CD4-positive, alpha-beta T cell treated with Interleukin-4 for 1 hour (primary cell): ENCODE measurements around the gene RIMBP2.

Experiments
- DNase-seq, 2 donors: peaks; one replicate each; pipeline ENCODE4 v3.0.0-alpha.2; 2020 to 2022

Gene RIMBP2

GRCh38 chr12:130435331-130435730 is 280.8 kb downstream of the RIMBP2 start:
- no peak for DNase-seq

DNA sequence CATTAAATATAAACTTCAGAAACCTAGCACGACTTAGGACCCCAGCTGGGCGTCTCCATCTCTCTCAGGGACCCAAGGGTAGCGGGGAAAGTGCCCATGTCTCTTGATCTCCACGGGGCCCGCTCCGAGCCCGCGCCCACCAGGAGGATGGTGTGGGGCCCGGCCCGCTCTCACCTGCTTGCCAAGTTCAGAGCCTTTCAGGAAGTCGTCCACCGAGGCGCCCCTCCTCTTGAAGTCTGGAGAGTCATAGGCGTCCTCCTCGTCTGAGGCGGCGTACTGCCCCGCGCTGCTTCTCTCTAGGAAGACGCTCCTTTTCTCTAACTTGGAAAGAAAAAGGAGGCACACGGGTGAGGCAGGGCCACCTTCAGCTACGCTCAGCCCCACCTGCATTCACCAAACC is 281.5 kb downstream of the RIMBP2 start:
- DNase-seq: no peak

DNA sequence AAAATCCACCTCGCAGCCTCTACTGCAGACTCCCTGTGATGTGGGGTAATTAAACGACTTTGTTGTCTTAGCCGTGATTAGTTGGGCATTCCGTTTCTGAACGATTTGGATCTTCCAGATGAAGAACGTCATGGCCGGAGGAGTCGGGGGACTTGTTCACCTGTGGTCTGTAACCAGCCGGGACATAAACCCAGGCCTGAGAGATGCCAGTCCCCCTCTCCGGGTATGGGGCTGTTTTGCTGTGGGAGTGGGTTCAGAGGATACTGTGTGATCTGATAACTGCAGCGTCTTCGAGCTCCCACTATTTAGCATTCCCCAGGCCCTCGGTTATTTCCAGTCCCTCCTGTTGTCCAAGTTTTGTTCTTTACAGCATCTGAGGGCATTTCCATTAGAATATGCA is 282.3 kb downstream of the RIMBP2 start:
- DNase-seq: no peak

- DNase-seq: no peak
Observed at GRCh38 chr12:130433411-130433810, 282.7 kb downstream of the RIMBP2 start.

GRCh38 chr12:130431176-130431575 is 284.9 kb downstream of the RIMBP2 start:
- no peak for DNase-seq

GRCh38 chr12:130429656-130430505 is 286.2 kb downstream of the RIMBP2 start:
- DNase-seq: no peak

- no peak for DNase-seq
Observed at GRCh38 chr12:130428116-130428515, 288.0 kb downstream of the RIMBP2 start.

DNA sequence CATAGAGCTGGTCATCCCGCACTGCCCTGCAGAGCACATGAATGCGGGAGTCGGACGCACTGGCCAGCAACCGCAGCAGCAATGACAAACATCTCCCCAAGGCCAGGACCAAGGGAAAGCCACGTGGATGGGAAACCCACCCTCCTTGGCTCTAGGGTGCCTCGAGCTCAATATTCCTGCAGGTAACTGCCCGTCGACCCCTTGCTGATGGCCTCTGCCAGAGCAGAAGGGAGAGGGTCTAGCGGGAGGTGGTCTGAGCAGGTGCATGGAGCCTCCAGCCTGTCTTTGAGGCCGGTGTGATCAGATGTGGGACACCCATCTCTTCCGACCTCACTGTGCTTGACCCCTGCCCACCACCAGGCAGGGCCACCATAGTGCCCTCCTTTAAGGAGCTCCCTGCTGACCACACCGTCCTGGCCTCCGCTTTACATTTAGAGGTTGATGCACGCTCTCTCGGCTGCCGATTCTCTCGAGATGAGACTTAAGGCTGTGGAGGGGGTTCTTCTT is 288.7 kb downstream of the RIMBP2 start:
- no peak for DNase-seq

DNA sequence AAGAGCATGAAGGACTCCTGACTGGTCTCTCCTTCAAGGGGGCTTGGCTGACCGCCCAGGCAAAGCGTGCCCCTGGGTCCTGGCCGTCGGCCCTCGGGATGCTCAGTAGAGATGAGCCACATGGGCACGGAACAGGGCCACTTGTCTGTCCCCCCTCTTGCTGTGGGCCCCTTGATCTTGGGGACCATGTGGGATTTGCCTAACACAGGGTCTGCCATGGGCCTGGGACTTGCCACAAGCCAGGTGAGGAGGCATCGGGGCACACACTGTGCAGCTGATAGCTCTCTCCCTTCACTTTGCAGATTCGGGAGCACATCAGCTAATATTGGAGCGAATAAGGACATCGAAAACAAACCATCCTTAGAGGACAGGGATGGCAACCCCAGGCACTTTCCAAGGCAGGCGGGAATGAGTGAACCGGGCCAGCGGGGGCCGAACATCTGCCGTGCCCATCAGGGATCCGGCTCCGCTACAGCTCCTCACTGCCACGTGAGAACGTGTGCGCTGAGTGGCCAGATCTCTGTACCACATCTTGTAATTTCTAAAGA is 290.3 kb downstream of the RIMBP2 start:
- no peak for DNase-seq

GRCh38 chr12:130424858-130425697 is 291.0 kb downstream of the RIMBP2 start:
- DNase-seq: no peak

GRCh38 chr12:130423991-130424857 is 291.9 kb downstream of the RIMBP2 start:
- DNase-seq: no peak

DNA sequence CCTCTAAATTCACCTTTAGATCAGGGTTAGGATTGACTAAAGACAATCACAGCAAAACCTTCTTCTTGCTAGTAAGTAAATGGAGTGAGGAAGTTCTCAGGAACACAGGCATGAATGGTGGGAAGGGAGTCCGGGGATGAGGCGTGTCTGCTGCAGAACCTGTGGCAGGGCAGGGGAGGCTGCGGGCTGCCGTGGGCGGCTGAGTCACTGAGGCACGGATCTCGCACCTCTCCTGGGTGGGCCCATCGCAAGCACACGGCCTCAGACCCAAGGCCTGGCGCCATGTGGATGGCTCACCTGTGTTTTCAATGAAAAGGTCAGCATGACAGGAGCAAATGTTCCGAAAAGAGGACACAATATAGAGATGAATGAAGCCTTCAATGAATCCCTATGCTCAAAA is 293.0 kb downstream of the RIMBP2 start:
- DNase-seq: no peak

DNA sequence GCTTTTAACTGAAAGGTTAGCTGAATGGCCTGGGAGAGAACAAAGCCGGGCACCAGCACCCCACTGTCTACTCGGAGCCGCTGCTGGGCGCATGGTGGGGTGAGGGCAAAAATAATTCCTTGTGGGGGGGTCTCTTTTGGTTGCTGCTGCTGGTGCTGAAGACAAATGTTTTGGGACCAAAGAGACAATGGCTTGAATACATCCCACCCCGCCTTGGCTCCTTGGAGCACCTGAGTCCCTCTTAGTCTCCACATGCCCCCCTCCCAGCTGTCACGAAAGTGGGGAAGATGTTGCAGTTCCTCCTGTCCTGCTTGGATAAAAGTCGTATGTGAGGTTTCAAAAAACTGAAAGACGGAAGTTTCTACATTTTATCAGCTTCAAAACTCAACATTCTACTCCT is 293.4 kb downstream of the RIMBP2 start:
- DNase-seq: no peak

DNA sequence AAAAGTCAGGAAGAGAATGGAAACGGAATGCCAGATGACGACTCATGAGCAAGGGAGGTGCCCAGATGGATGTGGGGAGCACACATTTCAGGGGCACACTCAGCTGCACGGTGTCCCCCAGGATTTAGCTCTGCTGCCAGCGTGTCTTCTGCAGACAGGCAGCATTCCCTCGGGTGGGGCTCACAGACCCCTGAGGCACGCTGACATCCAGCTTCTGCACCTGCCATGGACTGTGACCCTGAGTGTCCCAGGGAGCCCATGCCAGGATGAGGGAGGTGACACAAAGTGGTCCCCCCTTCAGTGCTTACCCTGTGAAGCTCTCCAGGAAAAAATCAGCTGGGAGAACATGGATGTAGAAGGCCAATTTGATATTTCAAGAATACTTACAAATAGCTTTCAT is 294.2 kb downstream of the RIMBP2 start:
- no peak for DNase-seq

DNA sequence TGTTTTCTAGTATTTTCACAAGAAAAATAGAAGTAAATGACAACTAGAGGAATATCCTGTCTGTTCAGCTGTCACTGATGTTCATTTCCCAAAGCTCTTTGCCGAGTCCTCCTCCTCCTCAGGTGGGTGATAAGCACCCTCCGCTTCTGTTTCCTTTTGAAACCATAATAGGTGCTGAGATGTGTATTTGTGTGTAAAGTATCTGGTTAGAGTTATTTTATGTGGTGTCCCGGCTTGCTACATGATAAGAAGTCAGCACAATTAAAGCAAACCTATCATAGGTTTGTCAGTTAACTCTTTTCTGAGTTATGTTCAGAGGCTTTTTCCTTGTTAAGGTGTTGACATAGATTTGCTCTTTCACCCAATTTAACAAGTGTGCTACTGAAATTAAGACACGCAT is 296.0 kb downstream of the RIMBP2 start:
- no peak for DNase-seq

DNA sequence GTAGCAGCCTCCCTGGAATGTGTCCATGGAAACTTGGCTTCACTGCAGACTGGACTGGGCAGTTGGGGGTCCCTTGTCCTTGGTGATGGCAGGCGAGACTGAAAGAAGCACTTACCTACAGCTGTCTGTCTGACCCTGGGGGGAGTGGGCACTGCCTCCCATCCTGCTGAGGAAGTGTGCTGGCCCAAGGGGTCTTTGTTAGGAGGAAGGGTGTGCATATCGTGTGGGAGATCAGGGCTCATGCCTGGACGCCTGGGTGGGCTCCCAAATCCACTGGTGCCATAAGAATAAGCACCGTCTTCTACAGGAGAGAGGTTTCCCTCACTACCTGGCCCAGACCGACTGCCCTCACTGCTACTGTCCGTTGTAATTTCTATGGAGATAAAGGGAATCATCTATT is 297.0 kb downstream of the RIMBP2 start:
- DNase-seq: no peak

GRCh38 chr12:130418251-130418650 is 297.8 kb downstream of the RIMBP2 start:
- DNase-seq: no peak

- DNase-seq: no peak
Observed at GRCh38 chr12:130414381-130414780, 301.7 kb downstream of the RIMBP2 start.

DNA sequence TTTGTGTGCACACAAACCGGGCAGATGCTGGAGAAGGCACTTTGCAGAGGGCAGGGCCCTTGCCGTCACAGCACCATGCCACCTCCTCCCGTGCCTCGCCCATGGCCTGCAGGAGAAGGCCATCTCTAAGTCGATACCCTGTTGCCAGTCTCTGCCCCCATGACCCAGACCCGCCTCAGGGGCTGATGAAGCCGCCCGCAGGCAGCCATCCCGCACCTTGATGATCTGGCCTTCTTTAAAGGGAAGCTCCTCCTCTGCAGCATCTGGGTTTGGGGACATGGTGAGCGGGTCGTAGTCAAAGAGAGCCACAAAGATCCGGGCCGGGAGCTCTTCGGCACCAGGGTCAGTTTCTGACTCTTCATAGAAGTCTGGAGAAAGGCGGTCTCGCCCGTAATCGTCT is 302.2 kb downstream of the RIMBP2 start:
- no peak for DNase-seq

DNA sequence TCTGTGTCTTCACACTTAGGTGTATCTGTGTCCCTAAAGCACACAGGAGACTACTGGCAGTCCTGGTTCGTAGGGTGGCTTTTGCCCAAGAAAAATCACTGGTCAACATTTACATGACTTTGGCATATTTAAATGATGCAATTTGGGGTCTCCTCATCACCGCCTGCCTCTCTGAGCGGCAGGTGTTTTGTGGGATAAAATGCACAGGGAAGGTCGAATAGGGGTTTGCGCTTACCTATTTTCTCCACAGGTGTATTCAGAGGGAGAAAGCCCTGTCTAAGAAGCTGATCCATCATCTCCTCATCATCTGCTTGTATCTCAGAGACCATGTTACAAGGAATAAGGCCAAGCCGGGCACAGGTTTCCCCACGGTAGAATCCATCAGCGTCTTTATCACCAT is 303.7 kb downstream of the RIMBP2 start:
- DNase-seq: no peak

- DNase-seq: no peak
Observed at GRCh38 chr12:130405332-130405731, 310.8 kb downstream of the RIMBP2 start.

DNA sequence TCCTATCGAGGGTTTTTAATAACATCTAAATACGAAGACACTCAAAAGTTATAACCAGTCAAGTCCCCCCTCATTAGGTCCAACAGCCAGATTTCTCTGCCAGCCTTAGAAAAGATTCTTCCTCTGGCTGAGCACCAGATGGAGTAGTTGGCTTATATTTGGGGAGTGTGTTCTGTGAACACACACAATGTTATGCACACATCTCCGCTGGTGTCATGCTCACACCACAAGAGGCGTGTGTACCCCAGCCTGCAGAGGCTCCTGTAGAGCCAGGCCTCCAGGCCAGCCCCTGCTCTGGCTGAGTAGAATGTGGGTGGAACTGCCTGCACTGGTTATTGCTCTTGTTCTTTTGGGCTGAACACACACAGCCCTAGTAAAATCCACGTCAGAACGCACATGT is 314.4 kb downstream of the RIMBP2 start:
- no peak for DNase-seq
